HL-60/S4 treated with phorbol 12-myristate 13-acetate at 8.2 ng/mL for 4 days and 3 days (cell line): Measurements from ENCODE around the gene GABBR2.

Source experiments
- in situ Hi-C: fragments of 300-500 bp; cut with MboI; formaldehyde crosslinking; loops from 2 replicates; pipeline ENCODE4 v1.15.0; 2022; ENCODE audit warnings: low sequenced_read_pairs

Gene GABBR2

GRCh38 chr9:98708933-98709911 is at the start of gene GABBR2:
TSS of gene GABBR2 (minus strand) at chr9:98708935. CDS start at chr9:98708737, 198 bp downstream.
- in situ Hi-C loops = no loop called here

DNA sequence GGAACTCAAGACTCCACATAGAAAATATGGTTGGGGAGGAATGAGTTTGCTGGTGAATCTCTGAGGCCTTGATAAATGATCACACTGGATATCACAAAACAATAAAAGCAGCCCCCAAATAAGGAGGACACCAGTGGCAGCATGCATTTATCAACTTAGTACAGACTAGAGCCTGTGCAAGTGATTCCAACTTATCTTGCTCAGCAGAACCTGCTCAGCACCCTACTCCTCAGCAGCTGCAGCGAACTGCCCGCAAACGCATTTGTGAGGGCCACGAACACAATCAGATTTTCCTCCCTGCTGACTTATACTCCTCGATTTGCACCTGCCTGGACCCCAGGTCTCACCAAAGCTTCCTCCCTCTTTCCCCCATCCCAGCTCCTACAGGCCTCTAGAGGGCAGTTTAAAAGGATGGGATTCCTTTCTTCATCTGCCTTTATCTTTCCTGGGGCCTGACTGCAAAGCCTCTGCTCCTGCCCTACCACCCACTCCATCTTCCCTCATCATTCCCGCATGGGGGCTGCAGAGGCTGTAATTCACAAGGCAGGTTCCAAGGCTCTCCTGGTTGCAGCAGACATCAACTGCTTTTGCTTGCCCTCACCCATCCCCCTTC is 46.4 kb upstream of the GABBR2 start:
- in situ Hi-C loops = no loop called here

DNA sequence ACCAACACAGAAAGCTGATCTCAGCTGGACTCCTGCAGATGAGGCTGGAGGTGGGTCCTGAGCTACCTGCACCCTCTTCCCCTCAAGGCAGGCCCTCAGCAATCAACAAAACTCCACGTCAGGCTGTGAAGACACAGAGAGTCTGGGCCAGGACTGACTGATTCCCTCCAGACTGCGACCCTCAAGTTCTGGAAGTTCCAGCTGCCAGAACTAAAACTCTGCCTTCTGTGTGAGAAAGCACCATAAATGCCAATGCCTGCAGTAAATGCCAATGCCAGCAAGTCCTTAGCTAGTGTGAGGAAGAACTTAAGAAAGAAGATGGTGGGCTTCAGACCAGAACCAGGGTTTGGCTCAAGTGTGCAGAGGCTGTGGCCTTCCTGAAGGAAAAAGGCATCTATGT is 42.5 kb upstream of the GABBR2 start:
- in situ Hi-C loops = no loop called here

- in situ Hi-C loops = no loop called here
Measured at GRCh38 chr9:98750364-98751060, 41.8 kb upstream of the GABBR2 start.

GRCh38 chr9:98747476-98747875 is 38.7 kb upstream of the GABBR2 start:
- in situ Hi-C loops = no loop called here

GRCh38 chr9:98745470-98745869 is 36.7 kb upstream of the GABBR2 start:
- in situ Hi-C loops = no loop called here

DNA sequence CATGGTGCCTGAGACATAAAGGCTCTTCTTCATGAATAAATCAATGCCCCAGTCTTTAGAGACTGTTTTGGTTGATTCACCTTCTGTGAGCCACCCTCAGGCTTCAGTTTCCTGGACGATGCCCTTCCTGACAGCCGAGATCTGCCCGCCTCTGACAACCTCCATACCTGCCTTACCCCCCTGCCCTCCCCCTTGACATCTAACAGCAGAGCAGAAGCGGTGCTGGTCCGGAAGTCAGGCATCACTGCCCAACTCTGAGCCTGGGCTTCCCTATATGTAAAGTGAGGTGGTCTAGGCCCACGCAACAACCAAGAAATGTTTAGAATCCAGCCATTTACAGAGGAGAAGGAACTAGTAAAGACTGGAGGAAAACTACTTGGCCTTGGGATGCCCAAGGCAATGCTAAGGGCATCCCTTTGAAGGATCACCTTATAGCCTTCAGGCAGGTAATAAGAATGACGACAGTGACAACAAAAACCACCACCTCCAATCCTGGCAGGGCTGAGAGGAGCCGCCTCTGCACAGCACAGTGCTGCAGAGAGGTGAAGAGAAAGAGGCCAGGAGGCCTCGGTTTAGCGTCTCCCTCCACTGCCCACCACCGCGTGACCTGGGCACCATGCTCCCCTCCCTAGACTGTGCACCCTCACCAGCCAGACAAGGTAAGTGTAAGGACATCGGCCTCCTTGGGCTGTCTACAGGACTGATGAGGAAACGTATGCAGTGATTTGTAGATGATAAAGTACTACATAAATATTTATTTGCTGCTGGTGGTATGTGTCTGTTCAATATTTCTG is 35.3 kb upstream of the GABBR2 start:
- in situ Hi-C loops = no loop called here

DNA sequence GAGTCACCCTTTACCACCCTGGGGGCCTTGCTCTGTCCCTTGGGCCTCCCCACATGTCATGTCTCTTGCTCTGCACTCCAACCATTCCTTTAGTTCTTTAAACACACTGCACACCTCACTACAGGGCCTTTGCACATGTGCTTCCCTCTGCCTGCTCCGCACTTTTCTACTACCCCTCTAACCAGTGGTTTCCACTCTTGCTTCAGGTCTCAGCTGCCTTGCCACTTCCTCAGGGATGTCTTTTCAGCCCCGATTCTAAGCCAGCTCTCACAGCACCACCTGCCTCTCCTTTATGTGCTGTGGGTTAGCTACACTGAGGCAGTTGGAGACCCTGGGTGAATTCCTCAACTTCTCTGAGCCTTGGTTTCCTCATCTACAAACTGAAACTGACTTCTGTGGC is 34.6 kb upstream of the GABBR2 start:
- in situ Hi-C loops = no loop called here

- in situ Hi-C loops = no loop called here
Measured at GRCh38 chr9:98742325-98743280, 33.9 kb upstream of the GABBR2 start.

DNA sequence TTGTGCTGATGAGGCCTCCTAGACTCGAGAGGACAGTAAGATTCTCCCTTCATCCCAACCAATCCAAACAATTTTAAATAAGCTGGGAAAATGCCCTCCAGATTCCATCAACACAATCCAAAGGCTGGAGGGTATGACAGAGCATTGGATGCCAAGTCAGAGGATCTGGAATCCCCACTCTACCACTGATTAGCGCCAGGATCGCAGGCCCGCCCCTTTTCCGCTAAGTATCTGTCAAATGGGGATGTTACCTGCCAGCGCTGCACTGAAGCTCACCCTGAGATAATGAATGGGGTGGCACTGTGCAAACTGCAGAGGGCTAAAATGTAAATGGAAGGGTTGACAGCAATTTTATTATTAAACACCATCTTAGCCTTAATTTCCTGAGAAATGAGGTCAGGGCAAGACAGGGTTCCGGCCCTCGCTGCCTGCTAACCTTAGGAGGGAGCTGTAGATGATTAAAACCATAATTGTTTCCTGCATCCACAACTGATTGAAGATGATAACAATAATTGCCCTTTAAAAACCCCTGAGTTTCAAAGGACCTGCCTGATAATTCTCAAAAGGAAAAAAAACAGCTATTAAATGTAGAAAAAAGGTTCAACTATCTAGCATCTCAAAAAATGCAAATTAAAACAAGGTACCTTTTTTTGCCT is 31.6 kb upstream of the GABBR2 start:
- in situ Hi-C loops = no loop called here

DNA sequence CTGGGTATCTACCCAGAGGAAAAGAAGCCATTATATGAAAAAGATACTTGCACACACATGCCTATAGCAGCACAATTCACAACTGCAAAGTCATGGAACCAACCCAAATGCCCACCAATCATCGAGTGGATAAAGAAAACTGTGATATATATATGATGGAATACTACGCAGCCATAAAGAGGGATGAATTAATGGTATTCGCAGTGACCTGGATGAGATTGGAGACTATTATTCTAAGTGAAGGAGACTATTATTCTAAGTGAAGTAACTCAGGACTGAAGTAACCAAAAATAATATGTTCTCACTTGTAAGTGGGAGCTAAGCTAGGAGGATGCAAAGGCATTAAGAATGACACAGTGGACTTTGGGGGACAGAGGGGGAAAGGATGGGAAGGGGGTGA is 30.0 kb upstream of the GABBR2 start:
- in situ Hi-C loops = no loop called here

DNA sequence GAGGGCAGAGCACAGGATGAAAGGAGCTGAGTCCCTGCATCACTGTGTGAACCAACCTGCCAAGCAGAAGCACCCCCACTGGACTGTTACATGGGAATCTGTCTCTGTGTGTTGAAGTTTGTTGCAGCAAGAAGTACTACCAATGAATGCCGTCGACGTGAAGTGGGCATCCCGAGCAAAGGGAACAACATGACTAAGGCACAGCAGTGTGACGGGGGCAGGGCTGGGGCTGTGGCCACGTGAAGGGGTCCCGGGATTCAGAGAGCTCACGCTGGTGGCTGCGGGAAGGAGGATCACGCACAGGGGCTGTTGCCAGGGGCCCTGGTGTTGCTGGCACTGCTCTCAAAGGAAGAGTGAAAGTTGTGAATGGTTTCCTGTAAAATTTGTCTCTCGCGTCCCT is 27.5 kb upstream of the GABBR2 start:
- in situ Hi-C loops = no loop called here

DNA sequence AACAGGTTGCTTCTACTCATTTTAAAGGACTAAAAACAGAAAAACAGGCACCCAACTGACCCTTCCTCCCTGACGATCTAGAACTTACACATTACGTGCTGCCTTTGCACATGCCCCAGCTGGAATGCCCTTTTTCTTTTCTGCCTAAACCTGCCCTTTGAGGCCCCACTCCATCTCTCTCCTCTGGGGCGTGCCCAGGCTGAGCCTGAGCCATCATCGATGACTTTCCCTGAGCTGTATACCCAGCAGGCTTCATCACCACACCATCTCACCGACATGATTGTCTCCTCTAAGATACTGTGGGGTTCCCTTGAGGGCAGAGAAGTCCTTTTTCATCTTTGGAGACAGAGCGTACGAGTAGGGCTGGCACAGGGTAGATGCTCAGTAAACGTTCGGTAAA is 24.1 kb upstream of the GABBR2 start:
- in situ Hi-C loops = no loop called here

DNA sequence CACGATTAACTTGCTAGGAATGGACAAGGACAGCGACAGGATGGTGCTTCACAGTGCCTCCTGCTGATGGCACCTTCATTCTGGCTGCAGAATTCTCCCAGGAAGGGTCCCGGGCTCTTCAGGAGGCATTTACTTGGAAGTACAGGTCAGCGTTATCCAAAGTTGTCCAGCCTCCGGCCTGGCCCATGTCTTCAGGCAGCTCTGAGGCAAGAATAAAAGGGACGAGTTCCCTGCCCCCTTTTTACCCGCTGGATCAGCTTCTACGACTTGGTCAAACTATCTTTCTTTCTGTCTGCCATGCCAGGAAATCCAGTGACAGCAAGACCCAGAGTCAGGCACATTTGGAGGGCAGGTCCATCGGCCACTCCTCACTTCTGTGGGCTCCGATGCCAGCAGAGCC is 23.4 kb upstream of the GABBR2 start:
- in situ Hi-C loops = no loop called here

DNA sequence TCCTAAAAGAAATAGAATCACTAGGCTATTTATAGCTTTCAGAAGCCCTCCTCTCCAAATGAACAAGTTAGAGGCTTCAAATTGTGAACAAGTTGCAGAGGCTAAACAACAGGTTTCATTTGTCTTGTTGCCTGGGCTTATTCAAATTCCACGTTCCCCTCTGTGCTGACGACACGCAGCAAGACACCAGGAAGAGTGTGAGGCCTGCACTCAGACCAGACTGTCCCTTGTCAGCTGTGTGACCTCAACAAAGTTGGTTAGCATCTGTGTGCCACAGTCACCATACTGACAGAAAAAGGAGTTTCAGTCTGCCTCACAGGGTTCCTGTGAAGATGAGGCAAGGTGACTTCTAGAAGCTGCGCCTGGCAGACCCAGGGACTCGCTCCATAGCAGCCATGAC is 22.1 kb upstream of the GABBR2 start:
- in situ Hi-C loops = no loop called here

DNA sequence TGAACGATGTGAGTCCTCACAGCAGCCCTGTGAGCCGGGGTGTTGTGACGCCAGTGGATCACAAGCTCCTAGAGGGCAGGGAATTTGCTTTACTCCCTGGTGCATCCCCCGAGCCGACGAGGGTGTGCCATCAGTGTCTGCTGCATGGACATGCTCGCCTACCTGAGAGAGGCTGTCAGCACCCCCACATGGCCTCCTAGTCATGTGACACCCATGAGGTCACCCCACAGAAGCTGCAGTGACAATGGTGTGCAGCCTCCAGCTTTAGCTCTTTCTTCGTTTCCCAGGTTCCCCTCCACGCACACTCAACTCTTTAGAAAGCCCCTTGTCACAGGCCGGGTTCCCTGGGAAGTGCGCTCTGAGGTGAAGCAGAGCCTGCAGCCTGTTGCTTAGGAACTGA is 19.8 kb upstream of the GABBR2 start:
- in situ Hi-C loops = no loop called here

- in situ Hi-C loops = no loop called here
Measured at GRCh38 chr9:98727428-98727827, 18.7 kb upstream of the GABBR2 start.

DNA sequence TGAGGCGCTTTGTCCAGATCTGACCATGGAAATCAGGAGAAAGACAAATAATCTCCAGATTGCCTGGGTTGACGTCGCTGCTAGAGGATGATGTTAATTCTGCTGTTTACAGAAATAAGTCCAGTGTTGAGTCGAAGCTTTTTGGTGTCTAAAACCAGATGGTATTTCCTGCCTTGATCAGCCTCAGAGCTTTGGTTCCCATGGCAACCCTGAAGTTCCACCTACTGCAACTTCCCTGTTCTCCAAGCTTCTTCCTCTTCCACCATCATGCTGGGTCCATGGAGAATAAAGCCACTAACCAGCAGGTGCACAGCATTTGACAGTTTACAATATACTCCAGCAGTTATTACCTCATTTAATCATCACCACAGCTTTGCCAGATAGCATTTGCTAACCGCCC is 18.0 kb upstream of the GABBR2 start:
- in situ Hi-C loops = no loop called here

GRCh38 chr9:98724810-98725530 is 16.2 kb upstream of the GABBR2 start:
- in situ Hi-C loops = no loop called here
